Stomach (tissue), 4 donors: ENCODE results near the gene BBIP1.

Experiments used
- EP300 ChIP-seq: sonication (generic); formaldehyde crosslinking; IDR thresholded peaks from one replicate; pipeline ENCODE4 v1.6.1; 2017; ENCODE audit warnings: antibody characterized with exemption
- POLR2A ChIP-seq, 4 donors: fragments of 450-650 bp; IDR thresholded peaks; one replicate each; pipeline ENCODE4 v1.6.1; 2016; ENCODE audit warnings: antibody characterized with exemption in 4 of 4, control low read depth in 2 of 4, mild to moderate bottlenecking in 1 of 4, moderate library complexity in 1 of 4
- POLR2AphosphoS5 ChIP-seq, 3 donors: sonication (generic); formaldehyde crosslinking; IDR thresholded peaks; one replicate each; pipeline ENCODE4 v1.6.1; 2016; ENCODE audit warnings: antibody characterized with exemption in 3 of 3
- TF ChIP-seq, protein P1 (sequence below), 7 experiments: fragments of 450-650 bp in 4 of 7; fragments of 200-600 bp in 3 of 7; sonication (generic) in 3 of 7; IDR thresholded peaks; one replicate each; pipeline ENCODE4 v1.5.1; 2016 to 2019; ENCODE audit warnings: antibody characterized with exemption in 7 of 7, control low read depth in 2 of 7, mild to moderate bottlenecking in 1 of 7

DNA sequence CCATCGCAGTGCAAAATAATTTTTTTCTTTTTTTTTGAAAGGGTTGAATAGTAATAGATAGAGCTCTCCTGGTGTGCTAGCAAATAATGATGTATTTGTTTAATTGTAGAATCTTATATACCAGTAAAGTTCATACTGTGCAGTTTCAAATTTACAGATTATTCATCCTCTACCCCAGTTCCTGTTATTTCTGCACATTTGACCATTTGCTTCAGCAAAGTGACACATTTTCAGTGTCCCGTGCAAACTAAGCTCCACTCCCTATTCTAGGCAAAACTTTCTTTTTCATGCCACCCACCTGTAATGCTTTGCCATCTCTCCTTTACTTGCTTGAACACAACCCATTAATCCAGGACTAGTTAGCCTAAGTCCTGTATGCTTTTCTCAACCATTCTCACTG lies 43.5 kb upstream of the BBIP1 start:
- TF ChIP-seq POLR2A (IDR thresholded peaks at IDR 0.05) (no peak), EP300 (no peak), POLR2AphosphoS5 (IDR thresholded peaks at IDR 0.05) (no peak)
- TF ChIP-seq, protein P1, sequence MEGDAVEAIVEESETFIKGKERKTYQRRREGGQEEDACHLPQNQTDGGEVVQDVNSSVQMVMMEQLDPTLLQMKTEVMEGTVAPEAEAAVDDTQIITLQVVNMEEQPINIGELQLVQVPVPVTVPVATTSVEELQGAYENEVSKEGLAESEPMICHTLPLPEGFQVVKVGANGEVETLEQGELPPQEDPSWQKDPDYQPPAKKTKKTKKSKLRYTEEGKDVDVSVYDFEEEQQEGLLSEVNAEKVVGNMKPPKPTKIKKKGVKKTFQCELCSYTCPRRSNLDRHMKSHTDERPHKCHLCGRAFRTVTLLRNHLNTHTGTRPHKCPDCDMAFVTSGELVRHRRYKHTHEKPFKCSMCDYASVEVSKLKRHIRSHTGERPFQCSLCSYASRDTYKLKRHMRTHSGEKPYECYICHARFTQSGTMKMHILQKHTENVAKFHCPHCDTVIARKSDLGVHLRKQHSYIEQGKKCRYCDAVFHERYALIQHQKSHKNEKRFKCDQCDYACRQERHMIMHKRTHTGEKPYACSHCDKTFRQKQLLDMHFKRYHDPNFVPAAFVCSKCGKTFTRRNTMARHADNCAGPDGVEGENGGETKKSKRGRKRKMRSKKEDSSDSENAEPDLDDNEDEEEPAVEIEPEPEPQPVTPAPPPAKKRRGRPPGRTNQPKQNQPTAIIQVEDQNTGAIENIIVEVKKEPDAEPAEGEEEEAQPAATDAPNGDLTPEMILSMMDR (IDR thresholded peaks at IDR 0.05) = no peak
